GM12874 (cell line): ENCODE results near the gene PCGF1.

ENCODE experiments used
- CTCF ChIP-seq: IDR thresholded peaks from 2 replicates; pipeline ENCODE4 v1.5.1; 2011; ENCODE audit warnings: low read depth, mild to moderate bottlenecking, control low read depth, low read length, moderate library complexity; ENCODE audit not compliant: insufficient read depth

Gene PCGF1

GRCh38 chr2:74499267-74499939 lies 8.1 kb downstream of the PCGF1 start, which contains the start of gene LBX2:
LBX2 (minus strand) TSS chr2:74499603; CDS start chr2:74499537, 66 bp downstream.
- TF ChIP-seq CTCF, result no peak

GRCh38 chr2:74498500-74499266 lies 8.8 kb downstream of the PCGF1 start:
- TF ChIP-seq CTCF, result no peak

GRCh38 chr2:74497777-74498499 lies 9.6 kb downstream of the PCGF1 start:
- TF ChIP-seq CTCF, result no peak

GRCh38 chr2:74496997-74497776 lies 10.3 kb downstream of the PCGF1 start:
- TF ChIP-seq CTCF, result no peak

- no peak for TF ChIP-seq CTCF
Observed at GRCh38 chr2:74495440-74495839, 12.1 kb downstream of the PCGF1 start.

GRCh38 chr2:74493546-74493945 lies 13.9 kb downstream of the PCGF1 start:
- no peak for TF ChIP-seq CTCF
